HEK293T (cell line): ENCODE data around the gene KLHDC3.

ENCODE experiments used
- ARNT ChIP-seq: fragments of 450-650 bp; IDR thresholded peaks from 2 replicates; pipeline ENCODE4 v1.6.1; 2017; ENCODE audit warnings: mild to moderate bottlenecking
- ELF4 ChIP-seq: fragments of 450-650 bp; IDR thresholded peaks from 2 replicates; pipeline ENCODE4 v1.6.1; 2017; ENCODE audit warnings: antibody characterized with exemption
- FOXM1 ChIP-seq: fragments of 450-650 bp; IDR thresholded peaks from 2 replicates; pipeline ENCODE4 v1.6.1; 2017; ENCODE audit warnings: mild to moderate bottlenecking, borderline replicate concordance
- HDGF ChIP-seq: fragments of 450-650 bp; IDR thresholded peaks from 2 replicates; pipeline ENCODE4 v1.6.1; 2017; ENCODE audit warnings: antibody characterized with exemption, borderline replicate concordance
- LEF1 ChIP-seq: fragments of 450-650 bp; IDR thresholded peaks from 2 replicates; pipeline ENCODE4 v1.6.1; 2017; ENCODE audit warnings: mild to moderate bottlenecking, borderline replicate concordance
- SUZ12 ChIP-seq: fragments of 450-650 bp; IDR thresholded peaks from 2 replicates; pipeline ENCODE4 v1.6.1; 2016; ENCODE audit warnings: mild to moderate bottlenecking

- TF ChIP-seq SUZ12 (no peak), ARNT (no peak), LEF1 (no peak), ELF4 (no peak), FOXM1 (no peak), HDGF (no peak)
Observed at GRCh38 chr6:42968126-42968701, 45.8 kb upstream of the KLHDC3 start.
